NCI-H460 (cell line): ENCODE measurements around the gene TRNT1. TPM values are rescaled to one million over a fixed set of nuclear protein-coding genes. Genes with fewer than 3 reads are reported as not detected.

ENCODE experiments used
- DNase-seq: peaks from one replicate; pipeline ENCODE4 v3.0.0-alpha.2; 2016; ENCODE audit warnings: low read depth; ENCODE audit errors: extremely low read depth
- small RNA-seq, 2 experiments: library from RNA; depleted of rRNA; stranded (forward); fragments of <200 nt; gene quantifications; one replicate each; pipeline ENCODE3, GENCODE V24; 2014
- total RNA-seq: library from RNA; depleted of rRNA; stranded (reverse); fragments of >200 nt; shearing (Covaris generic); gene quantifications from 2 replicates; pipeline ENCODE4 v1.2.3, GENCODE V29; 2014; rRNA removed

The TRNT1 gene
- total RNA-seq, 1 experiment from 2014 or later, result 25.9 TPM

GRCh38 chr3:3172627-3173026 is 45.9 kb downstream of the TRNT1 start:
- no peak for DNase-seq

- no peak for DNase-seq
These were observed 51.2 kb downstream of the TRNT1 start for GRCh38 chr3:3177861-3178497.

- no peak for DNase-seq
These were observed 52.0 kb downstream of the TRNT1 start for GRCh38 chr3:3178498-3179328.

- peak; percentile 71 for DNase-seq
These were observed 52.8 kb downstream of the TRNT1 start, which contains the start of gene CRBN for GRCh38 chr3:3179407-3180094. TSS of gene CRBN (minus strand) at chr3:3179691. CDS start at chr3:3179687, 4 bp downstream.

GRCh38 chr3:3180456-3180855 is 53.7 kb downstream of the TRNT1 start:
- no peak for DNase-seq

- no peak for DNase-seq
These were observed 58.1 kb downstream of the TRNT1 start for GRCh38 chr3:3184876-3185275.

- no peak for DNase-seq
These were observed 62.5 kb downstream of the TRNT1 start for GRCh38 chr3:3189102-3189727.

- no peak for DNase-seq
These were observed 63.2 kb downstream of the TRNT1 start for GRCh38 chr3:3189961-3190360.

- no peak for DNase-seq
These were observed 65.0 kb downstream of the TRNT1 start for GRCh38 chr3:3191675-3192285.

- no peak for DNase-seq
These were observed 65.5 kb downstream of the TRNT1 start for GRCh38 chr3:3192286-3192675.

- no peak for DNase-seq
These were observed 68.1 kb downstream of the TRNT1 start for GRCh38 chr3:3194861-3195260.

- DNase-seq, result no peak
These were observed 69.6 kb downstream of the TRNT1 start for GRCh38 chr3:3196148-3196861.

Small RNA genes lying within 50 kb of the gene (small RNA-seq; reads per million reads assigned to genes)
- gene RF00416, result 0 reads per million in 2 experiments

Other genes starting within 250 kb of the TRNT1 start
- gene IL5RA, start 16.6 kb upstream of the TRNT1 start, total RNA-seq, result 0.06 TPM in 1 of 2 replicates, not detected in the other
- 21.6 and 23.6 TPM in 2 replicates for gene CRBN, start 52.8 kb downstream of the TRNT1 start, total RNA-seq